ENCODE measurements around the gene WWOX.

GRCh38 chr16:78745108-78746019 is 645.9 kb downstream of the WWOX start:
- TF ChIP-seq POLR2A (IDR thresholded peaks at IDR 0.05) (no peak), CTCF (IDR thresholded peaks at IDR 0.05) (no peak), EP300 (IDR thresholded peaks at IDR 0.05) (no peak)
